PC-3 (cell line): ENCODE measurements around the gene WDR88. TPM values are rescaled to one million over a fixed set of nuclear protein-coding genes. Genes with fewer than 3 reads are reported as not detected.
A peak's percentile ranks its signal among the peaks of the same experiment; 100 is the strongest.

Experiments used
- ATAC-seq: fragments of 200-7000 bp; cut with Tn5 transposase; 2 replicates; pipeline ENCODE4 v1.9.1; 2020; ENCODE audit warnings: mild to moderate bottlenecking, moderate library complexity
- Bru-seq: library from RNA; stranded (reverse); fragments of 400-500 nt; gene quantifications from one replicate; lab custom pipeline; 2021; lab: Mats Ljungman, UMichigan
- BruChase-seq, 2 experiments: library from RNA; stranded (reverse); fragments of 400-500 nt; gene quantifications; one replicate each; lab custom pipeline; 2021; lab: Mats Ljungman, UMichigan
- BruUV-seq: library from RNA; stranded (reverse); fragments of 400-500 nt; replicated peaks from 2 replicates; lab custom pipeline; 2021; lab: Mats Ljungman, UMichigan
- CTCF ChIA-PET: fragments of 300-600 bp; sonication (Branson Sonifier 250); formaldehyde crosslinking; loops from one replicate; lab custom pipeline; 2022; ENCODE audit warnings: antibody characterized with exemption; lab: Charles Lee
- POLR2A ChIA-PET: fragments of 300-600 bp; sonication (Branson Sonifier 250); formaldehyde crosslinking; loops from one replicate; lab custom pipeline; 2022; ENCODE audit warnings: antibody characterized with exemption; ENCODE audit not compliant: unreplicated experiment; lab: Charles Lee
- DNase-seq: peaks from one replicate; pipeline ENCODE4 v3.0.0-alpha.2; 2015
- H2AFZ ChIP-seq: fragments of 300-600 bp; sonication (generic); 2 replicates; pipeline ENCODE4 v1.6.0; 2016; ENCODE audit warnings: antibody characterized with exemption, low read length
- H3F3A ChIP-seq: fragments of 300-600 bp; sonication (generic); one replicate; pipeline ENCODE4 v1.6.0; 2017; ENCODE audit warnings: antibody characterized with exemption, low read length, control low read depth, mild to moderate bottlenecking; ENCODE audit not compliant: unreplicated experiment
- H3K27ac ChIP-seq: fragments of 300-600 bp; sonication (generic); 2 replicates; pipeline ENCODE4 v1.5.1; 2016; ENCODE audit warnings: mild to moderate bottlenecking, low read length
- H3K27me3 ChIP-seq: fragments of 300-600 bp; sonication (generic); 2 replicates; pipeline ENCODE4 v1.6.1; 2016; ENCODE audit warnings: low read length, mixed read lengths
- H3K36me3 ChIP-seq: fragments of 300-600 bp; sonication (generic); 2 replicates; pipeline ENCODE4 v1.6.1; 2016; ENCODE audit warnings: low read depth, mixed run types, low read length, mixed read lengths
- H3K4me1 ChIP-seq: fragments of 300-600 bp; sonication (generic); 2 replicates; pipeline ENCODE4 v1.5.1; 2016; ENCODE audit warnings: low read length; ENCODE audit not compliant: insufficient read depth
- H3K4me2 ChIP-seq: fragments of 300-600 bp; sonication (generic); 2 replicates; pipeline ENCODE4 v1.6.0; 2016; ENCODE audit warnings: low read length
- H3K4me3 ChIP-seq: fragments of 300-600 bp; sonication (generic); 2 replicates; pipeline ENCODE4 v1.5.1; 2016; ENCODE audit warnings: mild to moderate bottlenecking, low read length, mixed read lengths
- H3K79me2 ChIP-seq: fragments of 300-600 bp; sonication (generic); 2 replicates; pipeline ENCODE4 v1.6.1; 2017; ENCODE audit warnings: low read length, mixed read lengths
- H3K9ac ChIP-seq: fragments of 300-600 bp; sonication (generic); 2 replicates; pipeline ENCODE4 v1.6.0; 2016; ENCODE audit warnings: mild to moderate bottlenecking, low read length
- H3K9me2 ChIP-seq: fragments of 300-600 bp; sonication (generic); replicated peaks from 2 replicates; pipeline ENCODE4 v1.6.1; 2016; ENCODE audit warnings: mixed run types, low read length, mixed read lengths
- H3K9me3 ChIP-seq: fragments of 300-600 bp; sonication (generic); 2 replicates; pipeline ENCODE4 v1.6.1; 2016; ENCODE audit warnings: low read length, mixed read lengths
- H4K20me1 ChIP-seq: fragments of 300-600 bp; sonication (generic); 2 replicates; pipeline ENCODE4 v1.6.1; 2016; ENCODE audit warnings: low read length, mixed read lengths
- CTCF ChIP-seq: fragments of 300-600 bp; sonication (generic); conservative IDR thresholded peaks from 2 replicates; pipeline ENCODE4 v1.5.1; 2017; ENCODE audit warnings: antibody characterized with exemption, low read depth, mild to moderate bottlenecking, low read length
- EZH2 ChIP-seq: fragments of 300-600 bp; sonication (generic); IDR thresholded peaks from one replicate; pipeline ENCODE4 v1.6.1; 2017; ENCODE audit warnings: antibody characterized with exemption, mild to moderate bottlenecking, low read length; ENCODE audit not compliant: unreplicated experiment
- EZH2phosphoT487 ChIP-seq: fragments of 300-600 bp; sonication (generic); IDR thresholded peaks from 2 replicates; pipeline ENCODE4 v1.6.1; 2018; ENCODE audit warnings: mild to moderate bottlenecking, antibody characterized with exemption, low read length, borderline replicate concordance
- intact Hi-C: fragments of 100-400 bp; cut with micrococcal nuclease; formaldehyde crosslinking; loops from 2 replicates; pipeline ENCODE4 v1.9.0; 2023
- long read RNA-seq: library from polyadenylated mRNA; unstranded; transcript quantifications from one replicate; pipeline ENCODE4 v2.0.0, GENCODE V29; 2021; ENCODE audit not compliant: unreplicated experiment
- total RNA-seq: library from RNA; depleted of rRNA; stranded (reverse); fragments of >200 nt; gene quantifications from 2 replicates; pipeline ENCODE4 v1.2.3, GENCODE V29; 2014; rRNA removed

WDR88 gene, protein sequence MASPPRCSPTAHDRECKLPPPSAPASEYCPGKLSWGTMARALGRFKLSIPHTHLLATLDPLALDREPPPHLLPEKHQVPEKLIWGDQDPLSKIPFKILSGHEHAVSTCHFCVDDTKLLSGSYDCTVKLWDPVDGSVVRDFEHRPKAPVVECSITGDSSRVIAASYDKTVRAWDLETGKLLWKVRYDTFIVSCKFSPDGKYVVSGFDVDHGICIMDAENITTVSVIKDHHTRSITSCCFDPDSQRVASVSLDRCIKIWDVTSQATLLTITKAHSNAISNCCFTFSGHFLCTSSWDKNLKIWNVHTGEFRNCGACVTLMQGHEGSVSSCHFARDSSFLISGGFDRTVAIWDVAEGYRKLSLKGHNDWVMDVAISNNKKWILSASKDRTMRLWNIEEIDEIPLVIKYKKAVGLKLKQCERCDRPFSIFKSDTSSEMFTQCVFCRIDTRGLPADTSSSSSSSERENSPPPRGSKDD
- total RNA-seq = not detected in 2 replicates
- Bru-seq, nascent RNA = percentile 12 among the genes with signal in this experiment
- percentile 18 among the genes with signal in this experiment for BruChase-seq, experiment 1, labeled RNA remaining after a 6-hour chase
- BruChase-seq, experiment 2, labeled RNA remaining after a 2-hour chase = percentile 11 among the genes with signal in this experiment
- long read RNA-seq, partial matches to known transcripts = 0 of 3 reads
- long read RNA-seq, other reads (novel, unspliced or antisense) = 3 of 3 reads

DNA sequence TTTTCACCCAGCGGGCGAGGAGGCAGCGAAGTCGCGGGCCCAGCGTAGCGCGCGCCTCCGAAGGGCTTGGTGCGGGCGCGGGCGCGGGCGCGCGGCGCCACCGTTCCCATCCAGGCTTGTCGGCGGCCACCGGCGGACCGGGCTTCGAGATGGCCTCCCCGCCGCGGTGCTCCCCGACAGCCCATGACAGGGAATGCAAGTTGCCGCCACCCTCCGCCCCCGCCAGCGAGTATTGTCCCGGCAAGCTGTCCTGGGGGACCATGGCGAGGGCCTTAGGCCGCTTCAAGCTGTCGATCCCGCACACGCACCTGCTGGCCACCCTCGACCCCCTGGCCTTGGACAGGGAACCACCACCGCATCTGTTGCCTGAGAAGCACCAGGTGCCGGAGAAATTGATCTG lies at the start of gene WDR88:
Gene WDR88, plus strand, starts transcription at position 94 of the 400 bp plus-strand sequence. Its CDS starts 56 bp downstream, at position 150.
- Histone ChIP-seq H3K9me2 (no peaks in the 10 kb centered on the region), H3K36me3 (no peaks in the 10 kb centered on the region), H3K27ac (no peak within 1 kb of the TSS), H3K9me3 (no peaks in the 10 kb centered on the region), H2AFZ (no peak within 1 kb of the TSS), H3K4me3 (no peak within 1 kb of the TSS), H3K9ac (no peak within 1 kb of the TSS), H3K4me2 (no peak within 1 kb of the TSS), H3K4me1 (no peaks in the 10 kb centered on the region), H4K20me1 (no peaks in the 10 kb centered on the region), H3K79me2 (no peaks in the 10 kb centered on the region), H3F3A (no peaks in the 10 kb centered on the region), H3K27me3 (no peaks in the 10 kb centered on the region)
- no peak for ATAC-seq
- ChIA-PET POLR2A (no interaction called here), CTCF (no interaction called here)
- intact Hi-C loops = no loop called here
- TF ChIP-seq EZH2phosphoT487 = no peak
- TF ChIP-seq EZH2 = no peak
- TF ChIP-seq CTCF = no peak
- BruUV-seq = no TSS peak
- no peak for DNase-seq

GRCh38 chr19:33085570-33086128 lies 46.3 kb upstream of the WDR88 start:
- intact Hi-C loops = no loop called here
- Histone ChIP-seq H3K9me3 (no peaks in the 10 kb centered on the region), H3K27me3 (no peaks in the 10 kb centered on the region), H3K9me2 (no peaks in the 10 kb centered on the region), H3K9ac (no peak overlapping the region), H3K4me1 (peaks cover 9% of the 10 kb centered on the region; the same call in 1 of the 2 replicates), H3K4me2 (no peak overlapping the region), H3K36me3 (no peaks in the 10 kb centered on the region), H2AFZ (no peak overlapping the region), H3F3A (no peaks in the 10 kb centered on the region), H3K79me2 (peaks cover 18% of the 10 kb centered on the region), H4K20me1 (no peaks in the 10 kb centered on the region), H3K27ac (no peak overlapping the region), H3K4me3 (no peak overlapping the region)
- TF ChIP-seq CTCF (no peak), EZH2 (no peak), EZH2phosphoT487 (no peak)
- ATAC-seq (no peak), DNase-seq (no peak)
- no TSS peak for BruUV-seq
- ChIA-PET POLR2A (no interaction called here), CTCF (no interaction called here)
